ENCODE data around the gene IL6ST.
"Not testable (repeated sequence)": the region's sequence is repeated elsewhere in the genome, so short reads cannot be mapped to it uniquely, and the experiment has no call there.

IL6ST gene

GRCh38 chr5:56003679-56004078 is 8.9 kb upstream of the IL6ST start:
- Histone ChIP-seq H3K9me3 (ENCODE audit: control insufficient read depth, insufficient read depth, low read depth, low read length) (peaks cover 16% of the 10 kb centered on the region), H3K4me1 (ENCODE audit: control insufficient read depth, insufficient read depth, low read length) (no peaks in the 10 kb centered on the region), H3K36me3 (ENCODE audit: control insufficient read depth, insufficient read depth, low read length) (no peaks in the 10 kb centered on the region), H3K4me3 (ENCODE audit: low read depth, low read length) (no peak overlapping the region), H3K27me3 (ENCODE audit: control insufficient read depth, insufficient read depth, low read length) (no peaks in the 10 kb centered on the region), H3K27ac (ENCODE audit: low read depth, low read length) (no peak overlapping the region), H3K9ac (ENCODE audit: low read length) (no peak overlapping the region)

- no peaks in the 10 kb centered on the region for H3K27me3 ChIP-seq (ENCODE audit: control insufficient read depth, insufficient read depth, low read length)
- no peaks in the 10 kb centered on the region for H3K36me3 ChIP-seq (ENCODE audit: control insufficient read depth, insufficient read depth, low read length)
- H3K27ac ChIP-seq (ENCODE audit: low read depth, low read length) = no peak overlapping the region
- peaks cover 16% of the 10 kb centered on the region for H3K9me3 ChIP-seq (ENCODE audit: control insufficient read depth, insufficient read depth, low read depth, low read length)
- H3K4me3 ChIP-seq (ENCODE audit: low read depth, low read length) = no peak overlapping the region
- no peak overlapping the region for H3K9ac ChIP-seq (ENCODE audit: low read length)
- H3K4me1 ChIP-seq (ENCODE audit: control insufficient read depth, insufficient read depth, low read length) = no peaks in the 10 kb centered on the region
Observed at GRCh38 chr5:56003179-56003578, 8.4 kb upstream of the IL6ST start.

GRCh38 chr5:56002303-56002702 is 7.5 kb upstream of the IL6ST start:
- H3K9me3 ChIP-seq (ENCODE audit: control insufficient read depth, insufficient read depth, low read depth, low read length) = peaks cover 16% of the 10 kb centered on the region
- no peaks in the 10 kb centered on the region for H3K27me3 ChIP-seq (ENCODE audit: control insufficient read depth, insufficient read depth, low read length)
- no peak overlapping the region for H3K27ac ChIP-seq (ENCODE audit: low read depth, low read length)
- H3K36me3 ChIP-seq (ENCODE audit: control insufficient read depth, insufficient read depth, low read length) = no peaks in the 10 kb centered on the region
- H3K4me1 ChIP-seq (ENCODE audit: control insufficient read depth, insufficient read depth, low read length) = no peaks in the 10 kb centered on the region
- H3K9ac ChIP-seq (ENCODE audit: low read length) = no peak overlapping the region
- no peak overlapping the region for H3K4me3 ChIP-seq (ENCODE audit: low read depth, low read length)

GRCh38 chr5:56000221-56000620 is 5.5 kb upstream of the IL6ST start:
- H3K4me3 ChIP-seq (ENCODE audit: low read depth, low read length); H3K9ac ChIP-seq (ENCODE audit: low read length); H3K36me3 ChIP-seq (ENCODE audit: control insufficient read depth, insufficient read depth, low read length); H3K27me3 ChIP-seq (ENCODE audit: control insufficient read depth, insufficient read depth, low read length); H3K27ac ChIP-seq (ENCODE audit: low read depth, low read length); H3K4me1 ChIP-seq (ENCODE audit: control insufficient read depth, insufficient read depth, low read length): not testable (repeated sequence)
- H3K9me3 ChIP-seq (ENCODE audit: control insufficient read depth, insufficient read depth, low read depth, low read length) = peaks cover 16% of the 10 kb centered on the region

GRCh38 chr5:55998966-55999365 is 4.2 kb upstream of the IL6ST start:
- no peak overlapping the region for H3K9ac ChIP-seq (ENCODE audit: low read length)
- H3K4me1 ChIP-seq (ENCODE audit: control insufficient read depth, insufficient read depth, low read length) = peaks cover 6% of the 10 kb centered on the region; the same call in 1 of the 2 replicates
- no peaks in the 10 kb centered on the region for H3K27me3 ChIP-seq (ENCODE audit: control insufficient read depth, insufficient read depth, low read length)
- H3K9me3 ChIP-seq (ENCODE audit: control insufficient read depth, insufficient read depth, low read depth, low read length) = peaks cover 16% of the 10 kb centered on the region
- no peak overlapping the region for H3K4me3 ChIP-seq (ENCODE audit: low read depth, low read length)
- H3K36me3 ChIP-seq (ENCODE audit: control insufficient read depth, insufficient read depth, low read length) = no peaks in the 10 kb centered on the region
- no peak overlapping the region for H3K27ac ChIP-seq (ENCODE audit: low read depth, low read length)

- Histone ChIP-seq H3K27ac (ENCODE audit: low read depth, low read length) (no peak overlapping the region), H3K4me1 (ENCODE audit: control insufficient read depth, insufficient read depth, low read length) (peaks cover 10% of the 10 kb centered on the region), H3K27me3 (ENCODE audit: control insufficient read depth, insufficient read depth, low read length) (no peaks in the 10 kb centered on the region), H3K9ac (ENCODE audit: low read length) (no peak overlapping the region), H3K4me3 (ENCODE audit: low read depth, low read length) (no peak overlapping the region), H3K9me3 (ENCODE audit: control insufficient read depth, insufficient read depth, low read depth, low read length) (peaks cover 15% of the 10 kb centered on the region), H3K36me3 (ENCODE audit: control insufficient read depth, insufficient read depth, low read length) (no peaks in the 10 kb centered on the region)
Observed at GRCh38 chr5:55997742-55998351, 3.1 kb upstream of the IL6ST start.

GRCh38 chr5:55994998-55995914 is 493 bp upstream of the IL6ST start:
- peak overlapping the region; percentile 90 for H3K9ac ChIP-seq (ENCODE audit: low read length)
- no peaks in the 10 kb centered on the region for H3K9me3 ChIP-seq (ENCODE audit: control insufficient read depth, insufficient read depth, low read depth, low read length)
- no peaks in the 10 kb centered on the region for H3K36me3 ChIP-seq (ENCODE audit: control insufficient read depth, insufficient read depth, low read length)
- H3K27ac ChIP-seq (ENCODE audit: low read depth, low read length) = peak overlapping the region; percentile 76; the same call in 1 of the 2 replicates
- H3K27me3 ChIP-seq (ENCODE audit: control insufficient read depth, insufficient read depth, low read length) = no peaks in the 10 kb centered on the region
- H3K4me1 ChIP-seq (ENCODE audit: control insufficient read depth, insufficient read depth, low read length) = peaks cover 21% of the 10 kb centered on the region
- H3K4me3 ChIP-seq (ENCODE audit: low read depth, low read length) = peak overlapping the region; percentile 81

- Histone ChIP-seq H3K27me3 (ENCODE audit: control insufficient read depth, insufficient read depth, low read length) (no peaks in the 10 kb centered on the region), H3K36me3 (ENCODE audit: control insufficient read depth, insufficient read depth, low read length) (no peaks in the 10 kb centered on the region), H3K4me3 (ENCODE audit: low read depth, low read length) (peak overlapping the region; percentile 81), H3K4me1 (ENCODE audit: control insufficient read depth, insufficient read depth, low read length) (peaks cover 21% of the 10 kb centered on the region), H3K9me3 (ENCODE audit: control insufficient read depth, insufficient read depth, low read depth, low read length) (no peaks in the 10 kb centered on the region), H3K9ac (ENCODE audit: low read length) (peak overlapping the region; percentile 90), H3K27ac (ENCODE audit: low read depth, low read length) (peak overlapping the region; percentile 76; the same call in 1 of the 2 replicates)
Observed at GRCh38 chr5:55993731-55994494, 850 bp downstream of the IL6ST start.

- Histone ChIP-seq H3K27ac (ENCODE audit: low read depth, low read length) (no peak overlapping the region; the same call in 1 of the 2 replicates), H3K4me1 (ENCODE audit: control insufficient read depth, insufficient read depth, low read length) (peaks cover 21% of the 10 kb centered on the region), H3K9ac (ENCODE audit: low read length) (peak overlapping the region; percentile 39)
Observed at GRCh38 chr5:55993013-55993412, 1.8 kb downstream of the IL6ST start.

GRCh38 chr5:55991768-55992486 is 2.8 kb downstream of the IL6ST start:
- peaks cover 21% of the 10 kb centered on the region for H3K4me1 ChIP-seq (ENCODE audit: control insufficient read depth, insufficient read depth, low read length)
- peak overlapping the region; percentile 39 for H3K9ac ChIP-seq (ENCODE audit: low read length)
- no peaks in the 10 kb centered on the region for H3K27me3 ChIP-seq (ENCODE audit: control insufficient read depth, insufficient read depth, low read length)
- peak overlapping the region; percentile 81; the same call in 1 of the 2 replicates for H3K4me3 ChIP-seq (ENCODE audit: low read depth, low read length)
- H3K9me3 ChIP-seq (ENCODE audit: control insufficient read depth, insufficient read depth, low read depth, low read length) = no peaks in the 10 kb centered on the region
- no peak overlapping the region for H3K27ac ChIP-seq (ENCODE audit: low read depth, low read length)
- no peaks in the 10 kb centered on the region; the same call in 1 of the 2 replicates for H3K36me3 ChIP-seq (ENCODE audit: control insufficient read depth, insufficient read depth, low read length)

More at GRCh38 chr5:55993013-55993412, 1.8 kb downstream of the IL6ST start:
- Histone ChIP-seq H3K9me3 (ENCODE audit: control insufficient read depth, insufficient read depth, low read depth, low read length) (no peaks in the 10 kb centered on the region), H3K36me3 (ENCODE audit: control insufficient read depth, insufficient read depth, low read length) (no peaks in the 10 kb centered on the region), H3K4me3 (ENCODE audit: low read depth, low read length) (peak overlapping the region; percentile 81), H3K27me3 (ENCODE audit: control insufficient read depth, insufficient read depth, low read length) (no peaks in the 10 kb centered on the region)

Measured in HUES6 (cell line).